ENCODE results near the gene OXT. TPM values are rescaled to one million over a fixed set of nuclear protein-coding genes. Genes with fewer than 3 reads are reported as not detected.
A peak's percentile ranks its signal among the peaks of the same experiment; 100 is the strongest.

Gene OXT
- total and polyA plus RNA-seq, 2 of the 4 experiments (the other 2 are of a cell fraction), result not detected

DNA sequence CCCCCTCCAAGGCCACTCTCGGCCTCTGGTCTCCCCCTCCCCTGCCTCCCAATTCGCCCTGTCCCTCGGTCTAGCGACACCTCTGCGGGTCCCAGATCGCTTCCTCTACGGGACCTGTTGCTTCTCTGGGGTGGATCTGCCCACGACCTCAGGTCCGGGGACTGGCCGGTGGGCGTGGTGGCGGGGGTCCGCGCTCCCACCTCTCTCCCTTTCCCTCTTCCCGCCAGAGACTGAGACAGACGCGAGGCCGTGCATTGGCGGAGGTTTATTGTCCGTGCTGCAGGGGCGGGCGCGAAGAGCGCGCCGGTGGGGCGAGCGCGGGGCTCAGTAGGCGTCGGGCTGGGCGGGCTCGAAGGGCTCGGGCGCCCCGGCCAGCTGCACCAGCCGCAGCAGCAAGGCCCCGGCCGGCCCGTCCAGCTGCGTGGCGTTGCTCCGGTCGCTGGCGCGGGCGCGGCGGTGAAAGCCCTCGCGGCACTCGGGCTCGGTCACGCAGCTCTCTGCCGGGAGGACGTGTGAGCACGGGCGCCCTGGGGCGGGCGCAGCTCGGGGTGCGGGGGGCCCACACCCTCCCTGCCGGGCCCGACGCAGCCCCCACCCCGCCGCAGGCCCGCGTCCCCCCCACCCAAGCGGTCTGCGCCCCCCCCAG lies 11.0 kb downstream of the OXT start:
- DNase-seq, result no peak
- Histone ChIP-seq H4K91ac (ENCODE audit: insufficient read depth, low read depth, low read length) (no peak overlapping the region), H2AK5ac (ENCODE audit: low read depth, low read length) (no peak overlapping the region), H3K23ac (ENCODE audit: low read depth, low read length) (no peak overlapping the region), H2BK5ac (ENCODE audit: low read depth, low read length, poor library complexity, severe bottlenecking) (no peak overlapping the region), H3K9me1 (ENCODE audit: insufficient read depth, low read length) (peaks cover 2% of the 10 kb centered on the region; the same call in 1 of the 2 replicates), H2BK120ac (ENCODE audit: low read depth, low read length) (no peak overlapping the region), H3K27ac (ENCODE audit: insufficient read depth, low read length) (no peak overlapping the region), H3K4me2 (ENCODE audit: low read depth, low read length) (no peak overlapping the region), H3K36me3 (ENCODE audit: control insufficient read depth, insufficient read depth, low read length) (no peaks in the 10 kb centered on the region), H3K4me3 (ENCODE audit: insufficient read depth, low read depth, low read length) (peak overlapping the region; percentile 15; the same call in 1 of the 2 replicates), H4K8ac (ENCODE audit: low read depth in 2 of 2, low read length in 2 of 2) (no peak overlapping the region), H3K27me3 (ENCODE audit: control insufficient read depth, insufficient read depth, low read length) (peaks cover 52% of the 10 kb centered on the region), H3K4ac (ENCODE audit: low read depth, low read length) (no peak overlapping the region), H3K9ac (ENCODE audit: low read depth, low read length) (no peak overlapping the region), H3K56ac (ENCODE audit: extremely low read depth, insufficient read depth, low read length) (no peak overlapping the region), H2AFZ (replicated peaks; ENCODE audit: low read length, poor library complexity) (peak overlapping the region; percentile 25), H2BK20ac (ENCODE audit: low read depth, low read length) (no peak overlapping the region), H2BK15ac (ENCODE audit: low read depth, low read length) (no peak overlapping the region), H3K14ac (replicated peaks; ENCODE audit: low read depth, low read length) (no peak overlapping the region), H4K5ac (ENCODE audit: low read depth, low read length) (no peak overlapping the region), H3K9me3 (ENCODE audit: control insufficient read depth, insufficient read depth, low read length) (no peaks in the 10 kb centered on the region; the same call in 1 of the 2 replicates), H3K79me1 (ENCODE audit: low read depth in 1 of 2, low read length in 2 of 2) (no peaks in the 10 kb centered on the region), H3K4me1 (ENCODE audit: control insufficient read depth, insufficient read depth, low read length) (no peaks in the 10 kb centered on the region; the same call in 1 of the 2 replicates), H2AK9ac (replicated peaks; ENCODE audit: low read depth, low read length, poor library complexity) (no peak overlapping the region), H3K18ac (ENCODE audit: low read depth, low read length) (no peak overlapping the region), H4K20me1 (ENCODE audit: insufficient read depth, low read length) (no peaks in the 10 kb centered on the region)
- 5% methylated on average over 27 of the region's 71 CpGs; no CpG with 5 or more reads in 1 of the 2 experiments for WGBS, 2 experiments (ENCODE audit: extremely low coverage in 2 of 2, insufficient read length in 1 of 2)
- ChIA-PET POLR2A (ENCODE audit: unreplicated experiment) (no interaction called here), CTCF (interaction anchor here (0.6 kb wide), 1 partner anchor 40 kb away, joined by 3 read pairs; no protein-coding TSS in a partner anchor)
- TF ChIP-seq MAFK (IDR thresholded peaks at IDR 0.05; ENCODE audit: low read depth, low read length), result no peak
- dilution Hi-C loops (cut with HindIII; ENCODE audit: low sequenced_read_pairs, unreplicated experiment) (no loop called here), intact Hi-C loops (cut with micrococcal nuclease) (no loop called here), in situ Hi-C loops (cut with MboI; ENCODE audit: low sequenced_read_pairs) (no loop called here)
- BruUV-seq (replicated peaks), result no TSS peak
- peak; percentile 74 for ATAC-seq (ENCODE audit: low read depth)

Data from IMR-90 (cell line).